GM03348 (cell line): ENCODE measurements around the gene LRRC73.
"Not testable (repeated sequence)": the region's sequence is repeated elsewhere in the genome, so short reads cannot be mapped to it uniquely, and the experiment has no call there.

Experiments used
- DNase-seq: peaks from one replicate; pipeline ENCODE4 v3.0.0; 2012; ENCODE audit warnings: low spot score

Gene LRRC73

GRCh38 chr6:43510827-43511163, 649 bp upstream of the LRRC73 start:
- DNase-seq: no peak

GRCh38 chr6:43509142-43509983, 783 bp downstream of the LRRC73 start:
- DNase-seq: no peak

GRCh38 chr6:43508481-43509141, 1.5 kb downstream of the LRRC73 start:
- DNase-seq: no peak

GRCh38 chr6:43506667-43507471, 3.3 kb downstream of the LRRC73 start:
- peak; percentile 88 for DNase-seq

- DNase-seq: no peak
Measured at GRCh38 chr6:43506171-43506570, 4.0 kb downstream of the LRRC73 start.

GRCh38 chr6:43505718-43506117, 4.4 kb downstream of the LRRC73 start:
- no peak for DNase-seq

- DNase-seq: no peak
Measured at GRCh38 chr6:43504756-43505593, 5.2 kb downstream of the LRRC73 start.

- no peak for DNase-seq
Measured at GRCh38 chr6:43503443-43503842, 6.7 kb downstream of the LRRC73 start.

GRCh38 chr6:43502666-43503065, 7.5 kb downstream of the LRRC73 start:
- DNase-seq: no peak

GRCh38 chr6:43500921-43501320, 9.2 kb downstream of the LRRC73 start:
- no peak for DNase-seq

GRCh38 chr6:43499028-43499815, 10.9 kb downstream of the LRRC73 start:
- DNase-seq: no peak

- not testable (repeated sequence) for DNase-seq
Measured at GRCh38 chr6:43498291-43498690, 11.9 kb downstream of the LRRC73 start.

GRCh38 chr6:43497689-43498088, 12.5 kb downstream of the LRRC73 start:
- no peak for DNase-seq

- no peak for DNase-seq
Measured at GRCh38 chr6:43497129-43497396, 13.1 kb downstream of the LRRC73 start.

GRCh38 chr6:43496370-43497128, 13.6 kb downstream of the LRRC73 start:
- peak; percentile 88 for DNase-seq

GRCh38 chr6:43495409-43495941, 14.7 kb downstream of the LRRC73 start:
- no peak for DNase-seq

- DNase-seq: no peak
Measured at GRCh38 chr6:43494766-43495165, 15.4 kb downstream of the LRRC73 start.

GRCh38 chr6:43494321-43494720, 15.8 kb downstream of the LRRC73 start:
- no peak for DNase-seq

- no peak for DNase-seq
Measured at GRCh38 chr6:43493833-43494232, 16.3 kb downstream of the LRRC73 start.

- no peak for DNase-seq
Measured at GRCh38 chr6:43493230-43493629, 16.9 kb downstream of the LRRC73 start.
